Placental epithelial cell (primary cell): ENCODE measurements around the gene MRPL43. TPM values are rescaled to one million over a fixed set of nuclear protein-coding genes. Genes with fewer than 3 reads are reported as not detected.

Experiments used
- small RNA-seq: library from RNA; depleted of rRNA; stranded (forward); fragments of <200 nt; gene quantifications from one replicate; pipeline ENCODE3, GENCODE V24; 2012
- total RNA-seq: library from RNA; depleted of rRNA; stranded (reverse); fragments of >200 nt; gene quantifications from 2 replicates; pipeline ENCODE4 v1.2.3, GENCODE V29; 2012

The MRPL43 gene
- total RNA-seq, result 51.4 and 75.6 TPM in 2 replicates

DNA sequence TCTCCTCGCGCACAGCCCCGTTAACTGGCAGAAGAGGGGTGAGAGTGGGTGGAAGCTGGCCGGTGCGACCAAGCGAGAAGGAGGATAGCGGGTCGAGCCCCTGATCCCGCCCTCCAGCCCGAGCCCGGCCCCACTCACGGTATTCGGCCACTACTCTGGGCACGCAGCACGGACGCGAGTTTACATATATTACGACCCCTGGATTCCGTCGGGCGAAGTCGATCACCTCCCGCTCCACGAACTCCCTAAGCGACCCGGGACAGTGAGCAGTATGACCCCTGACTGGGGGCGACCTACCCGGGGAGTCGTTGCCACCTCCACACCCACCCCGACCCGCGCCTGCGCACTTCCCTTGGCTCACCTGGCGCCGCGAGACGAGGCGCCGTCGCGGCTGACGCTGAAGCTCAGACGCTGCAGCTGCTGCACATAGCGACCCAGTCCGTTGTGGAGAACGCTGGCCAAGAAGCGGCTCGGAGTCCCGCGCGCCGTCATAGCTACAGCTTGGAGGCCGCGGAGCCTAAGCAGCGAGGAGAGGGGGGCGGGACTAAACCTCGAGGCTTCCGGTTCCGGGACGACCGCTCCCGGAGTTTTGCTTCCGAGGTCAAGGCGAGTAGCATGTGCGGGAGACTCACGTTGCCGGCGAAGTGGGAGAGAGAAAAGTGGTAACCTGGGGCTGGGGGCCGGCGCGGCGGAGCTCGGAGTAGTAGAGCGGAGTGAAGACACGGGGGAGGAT, at the start of gene MRPL43, which contains the start of gene TWNK:
TSS of gene MRPL43 (minus strand) at position 546 of the 733 bp plus-strand sequence. CDS start at position 492, 54 bp downstream.
TSS of gene TWNK (plus strand) at position 592 of the 733 bp plus-strand sequence. CDS start 668 bp downstream, outside the sequence.

DNA sequence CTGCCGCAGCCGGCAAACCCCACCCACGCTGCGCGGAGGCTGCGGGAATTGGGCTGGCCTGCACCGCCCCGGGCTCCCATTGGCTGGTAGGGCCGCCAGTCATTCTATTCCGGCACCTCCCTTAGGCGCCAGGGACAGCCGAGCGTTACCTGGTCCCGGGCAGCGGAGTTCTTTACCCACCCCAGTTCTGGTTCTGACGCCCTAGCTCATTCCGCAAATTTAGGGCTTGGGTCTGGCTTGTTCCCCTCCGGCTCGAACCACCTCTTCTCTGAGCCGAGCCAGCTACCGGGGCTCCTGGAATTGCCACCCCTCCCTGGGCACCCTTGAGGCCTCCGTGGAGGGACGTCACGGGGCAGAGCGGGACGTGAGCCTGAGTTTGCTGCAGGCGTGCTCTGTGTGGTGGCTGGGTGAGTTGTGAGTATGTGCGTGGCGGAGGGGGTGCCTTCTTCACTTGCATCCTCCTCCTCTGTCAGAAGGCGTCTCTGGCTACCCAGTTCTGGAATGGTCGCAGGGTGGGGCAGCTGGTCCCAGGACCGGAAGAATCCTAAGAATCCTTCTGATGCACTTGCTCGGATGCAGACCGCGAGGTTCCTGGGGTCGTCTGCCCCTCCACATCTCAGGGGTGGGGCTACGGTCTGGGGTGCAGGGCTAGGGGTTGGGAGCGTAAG, 44.0 kb upstream of the MRPL43 start, which contains the start of the genes PDZD7 and SFXN3:
TSS of gene PDZD7 (minus strand) at position 2 of the 668 bp plus-strand sequence. CDS start 910 bp downstream, outside the sequence.
TSS of gene SFXN3 (plus strand) at position 107 of the 668 bp plus-strand sequence. CDS start 3,461 bp downstream, outside the sequence.

DNA sequence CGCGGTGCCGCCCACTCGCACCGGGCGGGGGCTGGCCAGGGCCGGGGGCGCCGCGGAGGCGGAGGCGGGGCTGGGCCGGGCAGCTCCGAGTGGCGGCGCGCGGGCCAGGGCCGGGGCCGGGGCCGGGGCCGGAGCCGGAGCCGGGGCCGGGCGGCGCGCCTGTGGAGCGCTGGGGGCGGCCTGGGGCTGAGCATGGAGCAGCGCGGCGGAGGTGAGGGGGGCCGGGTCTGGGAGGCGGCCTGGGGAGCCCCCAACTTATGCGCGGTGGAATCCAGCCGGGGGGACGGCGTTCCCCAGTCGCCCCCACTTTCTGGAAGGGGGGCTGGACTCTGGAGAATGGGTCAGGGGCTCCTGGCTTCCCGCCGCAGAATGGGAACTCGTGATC, 12.4 kb upstream of the MRPL43 start, which contains the start of gene LZTS2:
TSS of gene LZTS2 (plus strand) at position 67 of the 385 bp plus-strand sequence. CDS start 2,731 bp downstream, outside the sequence.

DNA sequence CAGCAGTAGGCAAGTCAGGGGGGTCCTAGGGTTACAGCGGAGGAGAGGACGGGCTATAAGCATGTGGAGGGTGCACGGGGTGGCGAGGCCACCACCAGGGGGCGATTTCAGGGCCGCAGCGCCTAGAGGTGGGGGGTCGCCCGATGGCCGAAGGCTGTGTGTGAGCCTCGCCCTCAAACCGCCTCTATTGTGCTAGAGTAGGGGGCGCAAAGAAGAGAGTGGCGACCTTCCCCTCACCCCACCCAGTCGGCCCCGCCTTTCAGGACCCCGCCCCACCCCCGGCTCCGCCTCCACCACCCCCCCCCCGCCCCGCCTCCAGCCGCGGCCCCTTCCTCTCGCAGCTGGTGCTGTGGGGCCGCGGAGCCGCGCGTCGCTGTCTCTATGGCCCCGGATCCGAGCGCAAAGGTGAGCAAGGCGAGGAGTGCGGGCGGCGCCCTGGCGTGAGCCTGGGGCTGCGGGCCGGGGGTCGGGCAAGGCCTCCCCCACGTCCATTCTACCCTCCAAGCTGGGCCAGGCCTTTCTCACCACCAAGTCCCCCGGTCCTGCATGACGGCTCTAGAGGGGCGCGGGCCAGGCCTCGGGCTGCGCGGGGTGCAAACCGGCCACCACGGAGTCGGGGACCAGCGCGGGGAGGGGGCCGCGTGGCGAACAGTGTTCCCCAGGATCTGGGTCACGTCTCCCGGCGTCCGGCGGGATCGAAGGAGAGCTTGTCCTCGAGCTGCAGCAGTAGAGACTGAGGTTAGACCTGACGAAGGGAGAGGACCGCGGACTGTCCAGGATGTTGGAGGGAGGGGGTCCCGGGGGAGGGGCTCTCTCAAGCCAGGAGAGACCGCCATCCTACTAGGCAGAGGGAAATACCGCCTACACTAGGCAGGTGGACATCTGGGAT, 17.9 kb downstream of the MRPL43 start, which contains the start of gene SEMA4G:
TSS of gene SEMA4G (plus strand) at position 318 of the 889 bp plus-strand sequence. CDS start 3,409 bp downstream, outside the sequence.

Small RNAs within 50 kb of the gene (small RNA-seq; reads per million reads assigned to genes)
- not detected for gene MIR608

Other genes starting within 250 kb of the MRPL43 start
- gene PAX2, start 241.9 kb downstream of the MRPL43 start, total RNA-seq, result not detected in 2 replicates
- 21.0 and 23.9 TPM in 2 replicates for gene SLF2, start 74.5 kb downstream of the MRPL43 start, total RNA-seq
- gene SEMA4G, start 18.0 kb downstream of the MRPL43 start, total RNA-seq, result 0.79 and 1.7 TPM in 2 replicates
- 5.1 and 7.4 TPM in 2 replicates for gene TWNK, start within 50 bp of the MRPL43 start, total RNA-seq
- gene LZTS2, start 12.3 kb upstream of the MRPL43 start, total RNA-seq, result 55.3 and 76.9 TPM in 2 replicates
- 1.2 and 6.9 TPM in 2 replicates for gene PDZD7, start 43.6 kb upstream of the MRPL43 start, total RNA-seq
- gene SFXN3, start 43.7 kb upstream of the MRPL43 start, total RNA-seq, result 64.4 and 108 TPM in 2 replicates
- gene KAZALD1, start 74.5 kb upstream of the MRPL43 start, total RNA-seq, result 11.9 and 26.7 TPM in 2 replicates
- not detected in 2 replicates for gene TLX1, start 143.8 kb upstream of the MRPL43 start, total RNA-seq
- gene LBX1, start 242.0 kb upstream of the MRPL43 start, total RNA-seq, result not detected in 2 replicates